Measurements from ENCODE around the gene SPHK2. TPM values are rescaled to one million over a fixed set of nuclear protein-coding genes. Genes with fewer than 3 reads are reported as not detected.
A peak's percentile ranks its signal among the peaks of the same experiment; 100 is the strongest.

The SPHK2 gene
- total and polyA plus RNA-seq, 2 of the 8 experiments (the other 6 are each of a cell fraction or from before 2014, with no cell fraction given), result 43.9 to 60.9 TPM

GRCh38 chr19:48619692-48620585, 633 bp downstream of the SPHK2 start:
- H3K36me3 ChIP-seq (ENCODE audit: control insufficient read depth in 2 of 4, insufficient read depth in 4 of 4, low read length in 3 of 4), result peaks cover 17 to 32% (median 21%) of the 10 kb centered on the region in 4 experiments
- no peak overlapping the region for H3K14ac ChIP-seq (ENCODE audit: insufficient read length)
- no peaks in the 10 kb centered on the region for H3K27me3 ChIP-seq (replicated peaks in 1 of 4; ENCODE audit: control insufficient read depth in 3 of 4, extremely low read depth in 1 of 4, insufficient read depth in 3 of 4, low read length in 3 of 4)
- peak overlapping the region; percentile 83 to 97 (median 94) for H3K4me3 ChIP-seq (ENCODE audit: extremely low read depth in 1 of 4, insufficient read depth in 2 of 4, low read depth in 3 of 4, low read length in 4 of 4)
- peaks cover 4% of the 10 kb centered on the region; the same call in 1 of the 2 replicates for H3K79me1 ChIP-seq (ENCODE audit: low read depth, low read length)
- H3K79me2 ChIP-seq (ENCODE audit: control insufficient read depth in 1 of 2, insufficient read depth in 2 of 2, low read length in 2 of 2), result peaks cover 20 to 33% of the 10 kb centered on the region in 2 experiments
- no peak overlapping the region for H2AFZ ChIP-seq (ENCODE audit: low read length)
- H4K91ac ChIP-seq (replicated peaks; ENCODE audit: insufficient read length, low read length), result peak overlapping the region; percentile 78
- H2BK12ac ChIP-seq (ENCODE audit: low read depth, low read length), result 0 out of 2 replicates have a peak overlapping the region, but pooled peaks have one; percentile 32
- no peak for FAIRE-seq
- peak overlapping the region; percentile 75 for H3K56ac ChIP-seq (replicated peaks; ENCODE audit: insufficient read length, low read depth, low read length)
- 41% methylated on average over 5 of the region's 6 CpGs; no CpG with 5 or more reads in 1 of the 2 experiments for WGBS, 2 experiments (ENCODE audit: extremely low coverage in 1 of 2, insufficient coverage in 1 of 2, insufficient read length in 1 of 2, insufficient replicate concordance in 2 of 2, low coverage in 1 of 2, low lambda C conversion rate in 2 of 2, missing lambda C conversion rate in 1 of 2)
- peak overlapping the region; percentile 14 to 69 (median 63) for H3K9ac ChIP-seq (replicated peaks in 1 of 4; ENCODE audit: extremely low read depth in 1 of 4, low read depth in 3 of 4, low read length in 3 of 4)
- peak overlapping the region; percentile 87 for H2BK5ac ChIP-seq (ENCODE audit: low read depth, low read length)
- H2BK15ac ChIP-seq (ENCODE audit: low read length), result peak overlapping the region; percentile 2; the same call in 1 of the 2 replicates
- H2BK20ac ChIP-seq (ENCODE audit: low read length), result no peak overlapping the region
- H3K4ac ChIP-seq (replicated peaks; ENCODE audit: insufficient read length, low read depth, low read length), result peak overlapping the region; percentile 48
- H3K23me2 ChIP-seq (ENCODE audit: low read depth, low read length), result peaks cover 14% of the 10 kb centered on the region
- peak overlapping the region; percentile 64 to 71 for H3K4me2 ChIP-seq (ENCODE audit: insufficient read depth in 1 of 2, low read depth in 2 of 2, low read length in 2 of 2)
- H3K18ac ChIP-seq (ENCODE audit: extremely low read depth, low read length), result peak overlapping the region; percentile 54; the same call in 1 of the 2 replicates
- H4K20me1 ChIP-seq (replicated peaks in 1 of 2; ENCODE audit: control insufficient read depth in 1 of 2, insufficient read depth in 2 of 2, low read length in 2 of 2), result peaks cover 25 to 30% of the 10 kb centered on the region in 2 experiments
- H3K23ac ChIP-seq (ENCODE audit: insufficient read length), result no peak overlapping the region
- ChIA-PET POLR2A (ENCODE audit: partially characterized antibody) (interaction anchor here (0.6 to 30.9 kb wide), 21 partner anchors 3 to 1057 kb away, joined by 3 to 788 read pairs (median 4); partner anchors contain the start of genes CA11, DBP, FAM83E and PRMT1), CTCF (ENCODE audit: partially characterized antibody) (interaction anchor here (0.6 to 3.4 kb wide), 5 partner anchors 10 to 374 kb away, joined by 3 to 16 read pairs (median 4); partner anchors contain the start of genes GYS1 and RUVBL2)
- H4K5ac ChIP-seq (ENCODE audit: insufficient read length, low read depth, low read length), result peak overlapping the region; percentile 57
- DNase-seq (ENCODE audit: low read depth in 1 of 2, low spot score in 2 of 2), result no peak
- H2BK120ac ChIP-seq (replicated peaks; ENCODE audit: low read depth, low read length), result no peak overlapping the region
- peak overlapping the region; percentile 66; the same call in 1 of the 2 replicates for H4K8ac ChIP-seq (ENCODE audit: extremely low read depth, insufficient read depth, low read length)
- 0 out of 2 replicates have a peak overlapping the region, but pooled peaks have one; percentile 7 for H2AK5ac ChIP-seq (ENCODE audit: low read depth, low read length)
- peak overlapping the region; percentile 87 for H3K27ac ChIP-seq (ENCODE audit: low read depth, low read length)
- H3K4me1 ChIP-seq (replicated peaks in 1 of 4; ENCODE audit: control insufficient read depth in 3 of 4, insufficient read depth in 4 of 4, low read length in 3 of 4), result peaks cover 3 to 36% (median 27%) of the 10 kb centered on the region in 4 experiments
- no peaks in the 10 kb centered on the region for H3K9me3 ChIP-seq (ENCODE audit: insufficient read depth in 2 of 2, low read depth in 1 of 2, low read length in 1 of 2)
- TF ChIP-seq GABPA (IDR thresholded peaks at IDR 0.05; ENCODE audit: borderline replicate concordance, insufficient read depth, low read length) (no peak), NANOG (IDR thresholded peaks at IDR 0.05; ENCODE audit: insufficient read depth, low read depth, low read length, poor library complexity, severe bottlenecking) (no peak), EZH2 (IDR thresholded peaks at IDR 0.05; ENCODE audit: low read depth, low read length, severe bottlenecking) (no peak), TCF12 (IDR thresholded peaks at IDR 0.05; ENCODE audit: low read depth, low read length) (no peak), CTBP2 (IDR thresholded peaks at IDR 0.05; ENCODE audit: borderline replicate concordance, insufficient read depth, insufficient read length, low read length) (no peak), CREB1 (IDR thresholded peaks at IDR 0.05) (no peak), YY1 (IDR thresholded peaks at IDR 0.05; ENCODE audit: low read depth, low read length) (0 out of 2 replicates have a peak, but pooled peaks have one; percentile 13), BACH1 (IDR thresholded peaks at IDR 0.05; ENCODE audit: low read length) (no peak), KDM1A (IDR thresholded peaks at IDR 0.05; ENCODE audit: borderline replicate concordance, low read length) (peak; percentile 99), EGR1 (IDR thresholded peaks at IDR 0.05; ENCODE audit: borderline replicate concordance, low read depth, low read length) (no peak)

Measured in H1 (cell line).